SU-DHL-6 (cell line): ENCODE results near the gene CACNG3.

Experiments used
- H2AFZ ChIP-seq: fragments of 200-600 bp; sonication (generic); 2 replicates; pipeline ENCODE4 v1.6.1; 2014; ENCODE audit warnings: low read depth, mild to moderate bottlenecking, moderate library complexity, mixed read lengths, antibody characterized with exemption, low read length; ENCODE audit not compliant: severe bottlenecking
- H3F3A ChIP-seq: fragments of 200-600 bp; shearing (Covaris generic); 2 replicates; pipeline ENCODE4 v1.6.0; 2016; ENCODE audit warnings: antibody characterized with exemption, mild to moderate bottlenecking; ENCODE audit not compliant: insufficient read depth
- H3K27ac ChIP-seq: fragments of 200-600 bp; sonication (generic); 2 replicates; pipeline ENCODE4 v1.5.1; 2016; ENCODE audit warnings: low read depth, mild to moderate bottlenecking, low read length, moderate library complexity, mixed read lengths
- H3K27me3 ChIP-seq: fragments of 200-600 bp; sonication (generic), shearing (Covaris generic); 2 replicates; pipeline ENCODE4 v1.6.0; 2014; ENCODE audit warnings: mild to moderate bottlenecking, low read length
- H3K36me3 ChIP-seq: fragments of 200-600 bp; sonication (generic); 2 replicates; pipeline ENCODE4 v1.6.1; 2014; ENCODE audit warnings: mild to moderate bottlenecking, low read length, mixed read lengths
- H3K4me2 ChIP-seq: fragments of 300-600, 200-600 bp; shearing (Covaris generic), sonication (generic); 2 replicates; pipeline ENCODE4 v1.6.0; 2014; ENCODE audit warnings: low read length, low read depth, mild to moderate bottlenecking; ENCODE audit not compliant: poor library complexity, severe bottlenecking
- H3K4me3 ChIP-seq: fragments of 200-600 bp; sonication (generic); 2 replicates; pipeline ENCODE4 v1.5.1; 2014; ENCODE audit warnings: antibody characterized with exemption, low read length, mild to moderate bottlenecking, mixed read lengths; ENCODE audit not compliant: insufficient read depth, poor library complexity, severe bottlenecking
- H3K79me2 ChIP-seq: fragments of 200-600 bp; sonication (generic); 2 replicates; pipeline ENCODE4 v1.6.1; 2014; ENCODE audit warnings: mild to moderate bottlenecking, low read length, moderate library complexity; ENCODE audit not compliant: insufficient read depth
- H3K9ac ChIP-seq: fragments of 200-600 bp; sonication (generic); 2 replicates; pipeline ENCODE4 v1.7.0; 2014; ENCODE audit warnings: mild to moderate bottlenecking, low read length
- H3K9me2 ChIP-seq: fragments of 200-600 bp; sonication (generic); replicated peaks from 2 replicates; pipeline ENCODE4 v1.6.1; 2014; ENCODE audit warnings: low read length; ENCODE audit not compliant: insufficient read depth
- H3K9me3 ChIP-seq: fragments of 200-600 bp; sonication (generic); 2 replicates; pipeline ENCODE4 v1.6.1; 2014; ENCODE audit warnings: low read length, mixed read lengths; ENCODE audit not compliant: insufficient read depth
- H4K20me1 ChIP-seq: fragments of 200-600 bp; sonication (generic); 2 replicates; pipeline ENCODE4 v1.6.1; 2014; ENCODE audit warnings: low read depth, mild to moderate bottlenecking, antibody characterized with exemption, low read length, moderate library complexity, mixed read lengths
- CTCF ChIP-seq: fragments of 200-600 bp; sonication (generic); IDR thresholded peaks from one replicate; pipeline ENCODE4 v1.5.1; 2017; ENCODE audit warnings: antibody characterized with exemption, mild to moderate bottlenecking, low read length, moderate library complexity; ENCODE audit not compliant: insufficient read depth, poor library complexity, severe bottlenecking
- EZH2phosphoT487 ChIP-seq: fragments of 200-600 bp; sonication (generic), shearing (Covaris generic); conservative IDR thresholded peaks from 2 replicates; pipeline ENCODE4 v1.6.1; 2018; ENCODE audit warnings: mild to moderate bottlenecking, antibody characterized with exemption, low read length, moderate library complexity, mixed read lengths

CACNG3 gene

DNA sequence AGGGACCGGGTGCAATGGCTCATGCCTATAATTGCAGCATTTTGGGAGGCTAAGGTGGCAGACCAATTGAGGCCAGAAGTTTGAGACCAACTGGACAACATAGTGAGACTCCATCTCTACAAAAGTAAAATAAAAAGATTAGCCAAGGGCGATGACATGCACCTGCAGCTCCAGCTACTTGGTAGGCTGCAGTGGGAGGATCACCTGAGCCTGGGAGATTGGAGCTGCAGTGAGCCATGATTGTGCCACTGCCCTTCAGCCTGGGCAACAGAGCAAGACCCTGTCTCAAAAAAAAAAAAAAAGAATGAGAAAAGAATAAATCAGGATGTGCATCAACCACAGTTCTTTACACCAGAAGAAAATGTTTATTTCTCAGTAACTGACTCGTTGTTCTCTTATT is 76.0 kb downstream of the CACNG3 start:
- H3K27me3 ChIP-seq, result no peaks in the 10 kb centered on the region
- no peak overlapping the region for H2AFZ ChIP-seq
- no peaks in the 10 kb centered on the region for H3F3A ChIP-seq
- no peaks in the 10 kb centered on the region for H3K9me3 ChIP-seq
- no peak overlapping the region for H3K4me3 ChIP-seq
- H3K9me2 ChIP-seq, result no peaks in the 10 kb centered on the region
- TF ChIP-seq EZH2phosphoT487 (no peak), CTCF (no peak)
- H3K36me3 ChIP-seq, result no peaks in the 10 kb centered on the region
- no peaks in the 10 kb centered on the region for H3K79me2 ChIP-seq
- no peak overlapping the region for H3K27ac ChIP-seq
- H3K4me2 ChIP-seq, result no peak overlapping the region
- no peaks in the 10 kb centered on the region for H4K20me1 ChIP-seq
- no peak overlapping the region for H3K9ac ChIP-seq

GRCh38 chr16:24332582-24333090 is 76.5 kb downstream of the CACNG3 start:
- Histone ChIP-seq H3K4me2 (no peak overlapping the region), H3K36me3 (no peaks in the 10 kb centered on the region), H2AFZ (no peak overlapping the region), H3K9ac (no peak overlapping the region), H3K9me3 (no peaks in the 10 kb centered on the region), H4K20me1 (no peaks in the 10 kb centered on the region), H3K27ac (no peak overlapping the region), H3K27me3 (no peaks in the 10 kb centered on the region), H3K79me2 (no peaks in the 10 kb centered on the region), H3K4me3 (no peak overlapping the region), H3F3A (no peaks in the 10 kb centered on the region), H3K9me2 (no peaks in the 10 kb centered on the region)
- TF ChIP-seq CTCF (no peak), EZH2phosphoT487 (no peak)

DNA sequence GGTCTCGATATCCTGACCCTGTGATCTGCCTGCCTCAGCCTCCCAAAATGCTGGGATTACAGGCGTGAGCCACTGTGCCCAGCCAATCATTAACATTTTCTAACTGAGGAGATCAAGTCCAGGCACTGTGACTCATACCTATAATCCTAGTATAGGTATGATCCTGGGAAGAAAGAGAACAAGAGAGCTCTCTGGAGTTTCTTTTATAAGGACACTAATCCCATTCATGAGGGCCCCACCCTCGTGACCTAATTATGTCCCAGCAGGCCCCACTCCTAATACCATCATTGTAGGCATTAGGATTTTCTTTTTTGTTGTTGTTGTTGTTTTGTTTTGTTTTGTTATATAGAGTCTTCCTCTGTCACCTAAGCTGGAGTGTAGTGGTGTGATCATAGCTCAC is 80.4 kb downstream of the CACNG3 start:
- Histone ChIP-seq H3K9me3 (no peaks in the 10 kb centered on the region), H4K20me1 (no peaks in the 10 kb centered on the region), H3K9me2 (no peaks in the 10 kb centered on the region), H2AFZ (no peak overlapping the region), H3K9ac (no peak overlapping the region), H3F3A (no peaks in the 10 kb centered on the region), H3K36me3 (no peaks in the 10 kb centered on the region), H3K27ac (no peak overlapping the region), H3K4me3 (no peak overlapping the region), H3K4me2 (no peak overlapping the region), H3K27me3 (no peaks in the 10 kb centered on the region), H3K79me2 (no peaks in the 10 kb centered on the region)
- TF ChIP-seq EZH2phosphoT487 (no peak), CTCF (no peak)
